Pulmonary artery endothelial cell (primary cell): ENCODE data around the gene RPL6. TPM values are rescaled to one million over a fixed set of nuclear protein-coding genes. Genes with fewer than 3 reads are reported as not detected.

ENCODE experiments used
- DNase-seq: peaks from one replicate; pipeline ENCODE4 v3.0.0-alpha.2; 2011; ENCODE audit warnings: low read depth, low spot score
- total RNA-seq: library from RNA; depleted of rRNA; stranded (reverse); fragments of >200 nt; gene quantifications from 2 replicates; pipeline ENCODE4 v1.2.3, GENCODE V29; 2014

The RPL6 gene
- total RNA-seq, 1 donor from 2014 or later = 765 TPM

GRCh38 chr12:112380663-112381405 lies 28.6 kb downstream of the RPL6 start:
- no peak for DNase-seq

GRCh38 chr12:112375105-112375504 lies 34.3 kb downstream of the RPL6 start:
- no peak for DNase-seq

GRCh38 chr12:112374166-112374740 lies 35.2 kb downstream of the RPL6 start:
- no peak for DNase-seq

- DNase-seq = no peak
Measured at GRCh38 chr12:112370868-112371510, 38.4 kb downstream of the RPL6 start.

- DNase-seq = no peak
Measured at GRCh38 chr12:112370199-112370598, 39.2 kb downstream of the RPL6 start.

- no peak for DNase-seq
Measured at GRCh38 chr12:112368856-112369255, 40.5 kb downstream of the RPL6 start.

DNA sequence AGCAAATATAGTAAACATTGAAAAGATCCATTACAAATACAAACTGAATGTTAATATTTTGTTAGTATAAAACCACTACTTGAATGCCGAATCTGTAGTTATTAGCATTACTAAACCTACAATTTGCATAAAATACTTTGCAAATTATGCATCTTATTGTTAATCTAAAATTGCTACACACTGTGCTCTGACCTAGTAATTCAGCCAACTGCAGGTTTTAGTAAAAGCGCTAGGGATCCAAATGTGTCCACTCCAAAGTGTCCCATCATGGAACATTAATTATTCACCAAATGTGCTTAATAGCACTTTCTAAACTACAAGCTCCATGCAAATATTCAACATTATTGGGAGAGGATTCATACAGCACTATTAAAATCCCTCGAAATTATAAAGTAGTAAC lies 41.4 kb downstream of the RPL6 start:
- no peak for DNase-seq

- DNase-seq = no peak
Measured at GRCh38 chr12:112362310-112362709, 47.1 kb downstream of the RPL6 start.

- DNase-seq = no peak
Measured at GRCh38 chr12:112361271-112361670, 48.1 kb downstream of the RPL6 start.

DNA sequence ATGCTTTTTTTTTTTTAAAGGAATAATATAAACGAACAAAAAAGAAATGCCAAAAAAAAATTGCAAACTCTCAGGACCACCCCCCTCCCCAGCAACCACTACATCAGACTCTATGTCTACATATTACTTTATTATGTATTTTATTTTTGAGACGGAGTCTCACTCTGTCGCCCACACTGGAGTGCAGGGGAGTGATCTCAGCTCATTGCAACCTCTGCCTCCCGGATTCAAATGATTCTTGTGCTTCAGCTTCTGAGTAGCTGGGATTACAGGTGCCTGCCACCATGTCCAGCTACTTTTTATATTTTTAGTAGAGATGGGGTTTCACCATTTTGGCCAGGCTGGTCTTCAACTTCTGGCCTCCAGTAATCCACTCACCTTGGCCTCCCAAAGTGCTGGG lies 50.1 kb downstream of the RPL6 start:
- no peak for DNase-seq

GRCh38 chr12:112357214-112357613 lies 52.2 kb downstream of the RPL6 start:
- no peak for DNase-seq

Other genes starting within 250 kb of the RPL6 start
- 12.2 and 20.8 TPM in 2 replicates for gene HECTD4, start 27.2 kb downstream of the RPL6 start, total RNA-seq
- gene PTPN11, start 9.3 kb upstream of the RPL6 start, total RNA-seq = 84.0 and 112 TPM in 2 replicates